HepG2 (cell line): ENCODE data around the gene FASTK. TPM values are rescaled to one million over a fixed set of nuclear protein-coding genes. Genes with fewer than 3 reads are reported as not detected.

Experiments used
- ATAC-seq: fragments of 200-7000 bp; cut with Tn5 transposase; 3 replicates; pipeline ENCODE4 v1.9.1; 2020; ENCODE audit warnings: mild to moderate bottlenecking, moderate library complexity
- BruUV-seq: library from RNA; stranded (reverse); fragments of 400-500 nt; replicated peaks from 2 replicates; lab custom pipeline; 2021; lab: Mats Ljungman, UMichigan
- CTCF ChIA-PET: fragments of 300-600 bp; formaldehyde crosslinking; extraction: SDS; loops from one replicate; lab custom pipeline; 2021; ENCODE audit warnings: low total read pairs, inconsistent platforms, low intra/inter-chr PET ratio; lab: Yijun Ruan, JAX
- POLR2A ChIA-PET: fragments of 350-600 bp; sonication (Branson Sonifier 250); formaldehyde crosslinking; loops from one replicate; lab custom pipeline; 2020; ENCODE audit warnings: antibody characterized with exemption, inconsistent platforms; lab: Yijun Ruan, JAX
- DNase-seq: peaks from one replicate; pipeline ENCODE4 v3.0.0-alpha.2; 2015; ENCODE audit warnings: low spot score
- FAIRE-seq: peaks from 3 replicates; lab custom pipeline; 2011; peaks lifted over from hg19 to GRCh38; lab: Jason Lieb, UNC
- H2AFZ ChIP-seq: one replicate; pipeline ENCODE4 v1.6.1; 2011; ENCODE audit warnings: low read length, inconsistent platforms
- H3K27ac ChIP-seq: fragments of 300-600 bp; 3 replicates; pipeline ENCODE4 v1.8.0; 2011; ENCODE audit warnings: mixed run types, mild to moderate bottlenecking, mixed read lengths, low read length, inconsistent platforms; ENCODE audit not compliant: insufficient read depth; ENCODE audit errors: extremely low read length
- H3K27me3 ChIP-seq, 2 experiments: fragments of 200-600 bp in 1 of 2; 2 replicates in 1 of 2; 3 replicates in 1 of 2; pipeline versions ENCODE4 v1.6.0 to v1.8.0; 2011; ENCODE audit warnings: low read length in 2 of 2, mild to moderate bottlenecking in 2 of 2, moderate library complexity in 2 of 2, inconsistent platforms in 1 of 2; ENCODE audit not compliant: insufficient read depth in 2 of 2, control insufficient read depth in 1 of 2
- H3K36me3 ChIP-seq, 2 experiments: fragments of 200-600 bp in 1 of 2; replicated peaks in 1 of 2; 2 replicates in 1 of 2; 3 replicates in 1 of 2; pipeline versions ENCODE4 v1.5.1 to v1.8.0; 2011; ENCODE audit warnings: low read length in 2 of 2, inconsistent platforms in 1 of 2; ENCODE audit not compliant: insufficient read depth in 2 of 2, control insufficient read depth in 1 of 2
- H3K4me1 ChIP-seq: 2 replicates; pipeline ENCODE4 v1.5.1; 2012; ENCODE audit warnings: low read length, inconsistent platforms; ENCODE audit not compliant: insufficient read depth
- H3K4me2 ChIP-seq: 2 replicates; pipeline ENCODE4 v1.6.0; 2011; ENCODE audit warnings: low read depth, low read length, inconsistent platforms
- H3K4me3 ChIP-seq, 3 experiments: fragments of 200-600 bp in 1 of 3; sonication (generic), shearing (Covaris generic) in 1 of 3; replicated peaks in 1 of 3; 2 replicates each; pipeline ENCODE4 v1.5.1; 2011 to 2016; ENCODE audit warnings: low read length in 3 of 3, inconsistent platforms in 2 of 3, low read depth in 2 of 3, mild to moderate bottlenecking in 2 of 3, control low read depth in 1 of 3, mixed read lengths in 1 of 3; ENCODE audit not compliant: insufficient read depth in 1 of 3
- H3K79me2 ChIP-seq: one replicate; pipeline ENCODE4 v1.6.1; 2011; ENCODE audit warnings: low read length, inconsistent platforms; ENCODE audit not compliant: insufficient read depth
- H3K9ac ChIP-seq: 2 replicates; pipeline ENCODE4 v1.6.0; 2011; ENCODE audit warnings: mild to moderate bottlenecking, low read depth, low read length, inconsistent platforms; ENCODE audit not compliant: insufficient read depth
- H3K9me3 ChIP-seq: 2 replicates; pipeline ENCODE4 v1.5.1; 2012; ENCODE audit warnings: mild to moderate bottlenecking, low read length
- H4K20me1 ChIP-seq: 2 replicates; pipeline ENCODE4 v1.6.0; 2011; ENCODE audit warnings: inconsistent platforms, mild to moderate bottlenecking, low read length, moderate library complexity; ENCODE audit not compliant: insufficient read depth
- BCL6 ChIP-seq: IDR thresholded peaks from 2 replicates; pipeline ENCODE4 v1.6.1; 2016; ENCODE audit warnings: missing genetic modification reagents, missing compliant biosample characterization
- CSRNP2 ChIP-seq: sonication (generic); formaldehyde crosslinking; conservative IDR thresholded peaks from 2 replicates; pipeline ENCODE4 v1.8.0; 2022; ENCODE audit warnings: low read depth, missing genetic modification reagents
- GABPB1 ChIP-seq: IDR thresholded peaks from 2 replicates; pipeline ENCODE4 v1.6.1; 2016; ENCODE audit warnings: mild to moderate bottlenecking, missing genetic modification reagents, moderate library complexity, missing compliant biosample characterization
- GMEB1 ChIP-seq: sonication (generic); formaldehyde crosslinking; IDR thresholded peaks from 2 replicates; pipeline ENCODE4 v1.5.1; 2020; ENCODE audit warnings: missing genetic modification reagents, mild to moderate bottlenecking, borderline replicate concordance
- HDAC2 ChIP-seq: sonication (generic); formaldehyde crosslinking; IDR thresholded peaks from 2 replicates; pipeline ENCODE4 v1.4.0; 2020; ENCODE audit warnings: missing genetic modification reagents
- KDM5B ChIP-seq: sonication (generic); formaldehyde crosslinking; IDR thresholded peaks from 2 replicates; pipeline ENCODE4 v1.4.0; 2020; ENCODE audit warnings: missing genetic modification reagents, mild to moderate bottlenecking, borderline replicate concordance
- RCOR2 ChIP-seq: IDR thresholded peaks from 2 replicates; pipeline ENCODE4 v1.6.1; 2016; ENCODE audit warnings: missing biosample characterization, missing genetic modification reagents
- SOX6 ChIP-seq, 2 experiments: fragments of 450-650 bp in 1 of 2; sonication (generic) in 1 of 2; formaldehyde crosslinking in 1 of 2; IDR thresholded peaks; 2 replicates each; pipeline versions ENCODE4 v1.4.0 to v1.6.1; 2017 to 2020; ENCODE audit warnings: antibody characterized with exemption in 1 of 2, mild to moderate bottlenecking in 1 of 2, missing genetic modification reagents in 1 of 2
- U2AF1 ChIP-seq: fragments of 200-400 bp; formaldehyde crosslinking; optimal IDR thresholded peaks from 2 replicates; pipeline ENCODE3; 2017; ENCODE audit warnings: mild to moderate bottlenecking, low read depth, low read length
- ZNF121 ChIP-seq: sonication (generic); formaldehyde crosslinking; IDR thresholded peaks from 2 replicates; pipeline ENCODE4 v1.5.0; 2020; ENCODE audit warnings: mild to moderate bottlenecking, missing genetic modification reagents
- ZNF383 ChIP-seq: sonication (generic); formaldehyde crosslinking; IDR thresholded peaks from 2 replicates; pipeline ENCODE4 v1.4.0; 2020; ENCODE audit warnings: missing genetic modification reagents, mild to moderate bottlenecking, borderline replicate concordance
- ZNF496 ChIP-seq: sonication (generic); formaldehyde crosslinking; IDR thresholded peaks from 2 replicates; pipeline ENCODE4 v1.8.1; 2023; ENCODE audit warnings: mild to moderate bottlenecking, moderate library complexity, missing genetic modification reagents; ENCODE audit not compliant: insufficient replicate concordance
- ZNF749 ChIP-seq: sonication (generic); formaldehyde crosslinking; IDR thresholded peaks from 2 replicates; pipeline ENCODE4 v1.8.0; 2022; ENCODE audit warnings: mild to moderate bottlenecking, missing genetic modification reagents, moderate library complexity, borderline replicate concordance
- ZNF839 ChIP-seq: sonication (generic); formaldehyde crosslinking; IDR thresholded peaks from 2 replicates; pipeline ENCODE4 v1.4.0; 2020; ENCODE audit warnings: missing genetic modification reagents, mild to moderate bottlenecking, borderline replicate concordance
- WGBS: methylation state at CpG from one replicate; pipeline ENCODE4 v1.1.6; 2017; ENCODE audit warnings: low lambda C conversion rate; 5-methylcytosine and 5-hydroxymethylcytosine counted together
- in situ Hi-C: cut with HindIII; loops from 2 replicates; pipeline ENCODE4 v1.10.0; 2017; ENCODE audit warnings: low pct_unique_long_range_greater_than_20kb; ENCODE audit not compliant: extremely low pct_ligation_motif_present
- intact Hi-C: fragments of 100-400 bp; cut with micrococcal nuclease; formaldehyde crosslinking; loops from one replicate; pipeline ENCODE4 v1.10.0; 2022; ENCODE audit not compliant: unreplicated experiment
- polyA plus RNA-seq, 8 experiments: library from polyadenylated mRNA; depleted of rRNA in 3 of 8; stranded (reverse) in 7 of 8; unstranded in 1 of 8; fragments of >200 nt; fragmentation: Illumina TruSeq in 4 of 8; extraction: Trizol in 4 of 8; gene quantifications; 2 replicates each; pipeline versions ENCODE4 v1.2.1 to v1.2.3, GENCODE V29; 2011 to 2016; ENCODE audit warnings: low read depth in 4 of 8, missing spikeins in 1 of 8, mixed read lengths in 1 of 8; ENCODE audit not compliant: insufficient read depth in 1 of 8
- total RNA-seq, 5 experiments: library from RNA; depleted of rRNA; stranded (reverse); fragments of >200 nt; fragmentation: Illumina TruSeq; extraction: Trizol; gene quantifications; 2 replicates each; pipeline ENCODE4 v1.2.3, GENCODE V29; 2016; ENCODE audit warnings: low read depth in 1 of 5

Gene FASTK
- total and polyA plus RNA-seq, 2 of the 13 experiments (the other 11 are each of a cell fraction or from before 2014, with no cell fraction given), result 52.9 to 55.7 TPM

- Histone ChIP-seq H3K4me2 (no peak overlapping the region), H3K79me2 (peaks cover 11% of the 10 kb centered on the region), H3K4me1 (peaks cover 37% of the 10 kb centered on the region), H4K20me1 (peaks cover 4% of the 10 kb centered on the region; the same call in 1 of the 2 replicates), H3K4me3 (no peak overlapping the region), H3K9me3 (no peaks in the 10 kb centered on the region), H3K27me3 (no peaks in the 10 kb centered on the region), H2AFZ (no peak overlapping the region), H3K36me3 (peaks cover 15 to 57% of the 10 kb centered on the region in 2 experiments; a peak in 4 of 5 replicates), H3K9ac (no peak overlapping the region), H3K27ac (no peak overlapping the region)
- in situ Hi-C loops (no loop called here), intact Hi-C loops (no loop called here)
- POLR2A ChIA-PET, result no interaction called here
- no TSS peak for BruUV-seq
- FAIRE-seq, result no peak
- TF ChIP-seq ZNF496 (no peak), U2AF1 (no peak)
- CTCF ChIA-PET, result no interaction called here
- WGBS, result 96% methylated on average over 14 of the region's 14 CpGs
- ATAC-seq, result no peak
- DNase-seq, result no peak
These were observed 15.1 kb downstream of the FASTK start for GRCh38 chr7:151065516-151065915.

- Histone ChIP-seq H3K9me3 (no peaks in the 10 kb centered on the region), H3K4me2 (no peak overlapping the region), H3K4me3 (no peak overlapping the region), H3K9ac (no peak overlapping the region), H4K20me1 (peaks cover 4% of the 10 kb centered on the region; the same call in 1 of the 2 replicates), H3K79me2 (peaks cover 16% of the 10 kb centered on the region), H3K27ac (no peak overlapping the region), H3K36me3 (peaks cover 15 to 52% of the 10 kb centered on the region in 2 experiments; a peak in 4 of 5 replicates), H2AFZ (no peak overlapping the region), H3K27me3 (no peaks in the 10 kb centered on the region; a peak in 1 of 5 replicates), H3K4me1 (peaks cover 40% of the 10 kb centered on the region)
- in situ Hi-C loops, result no loop called here
- intact Hi-C loops, result no loop called here
- CTCF ChIA-PET, result no interaction called here
- WGBS, result 94% methylated on average over 6 of the region's 6 CpGs
- DNase-seq (no peak), FAIRE-seq (no peak), ATAC-seq (no peak)
- POLR2A ChIA-PET, result no interaction called here
- no TSS peak for BruUV-seq
- TF ChIP-seq HDAC2 (CRISPR knock-in tag) (no peak), ZNF749 (CRISPR knock-in tag) (no peak), CSRNP2 (CRISPR knock-in tag) (no peak), ZNF383 (CRISPR knock-in tag) (no peak), ZNF121 (CRISPR knock-in tag) (no peak), SOX6 (IDR thresholded peaks at IDR 0.05) (no peak), SOX6 (CRISPR knock-in tag; IDR thresholded peaks at IDR 0.05) (no peak), GMEB1 (CRISPR knock-in tag) (no peak), ZNF839 (CRISPR knock-in tag) (no peak), KDM5B (CRISPR knock-in tag) (no peak), BCL6 (CRISPR knock-in tag) (no peak), RCOR2 (CRISPR knock-in tag) (no peak), GABPB1 (CRISPR knock-in tag) (no peak)
These were observed 15.6 kb downstream of the FASTK start for GRCh38 chr7:151064993-151065392.
